ENCODE measurements around the gene ARHGAP33. TPM values are rescaled to one million over a fixed set of nuclear protein-coding genes. Genes with fewer than 3 reads are reported as not detected.

ARHGAP33 gene
- total RNA-seq, 1 donor from 2014 or later = 8.8 TPM

DNA sequence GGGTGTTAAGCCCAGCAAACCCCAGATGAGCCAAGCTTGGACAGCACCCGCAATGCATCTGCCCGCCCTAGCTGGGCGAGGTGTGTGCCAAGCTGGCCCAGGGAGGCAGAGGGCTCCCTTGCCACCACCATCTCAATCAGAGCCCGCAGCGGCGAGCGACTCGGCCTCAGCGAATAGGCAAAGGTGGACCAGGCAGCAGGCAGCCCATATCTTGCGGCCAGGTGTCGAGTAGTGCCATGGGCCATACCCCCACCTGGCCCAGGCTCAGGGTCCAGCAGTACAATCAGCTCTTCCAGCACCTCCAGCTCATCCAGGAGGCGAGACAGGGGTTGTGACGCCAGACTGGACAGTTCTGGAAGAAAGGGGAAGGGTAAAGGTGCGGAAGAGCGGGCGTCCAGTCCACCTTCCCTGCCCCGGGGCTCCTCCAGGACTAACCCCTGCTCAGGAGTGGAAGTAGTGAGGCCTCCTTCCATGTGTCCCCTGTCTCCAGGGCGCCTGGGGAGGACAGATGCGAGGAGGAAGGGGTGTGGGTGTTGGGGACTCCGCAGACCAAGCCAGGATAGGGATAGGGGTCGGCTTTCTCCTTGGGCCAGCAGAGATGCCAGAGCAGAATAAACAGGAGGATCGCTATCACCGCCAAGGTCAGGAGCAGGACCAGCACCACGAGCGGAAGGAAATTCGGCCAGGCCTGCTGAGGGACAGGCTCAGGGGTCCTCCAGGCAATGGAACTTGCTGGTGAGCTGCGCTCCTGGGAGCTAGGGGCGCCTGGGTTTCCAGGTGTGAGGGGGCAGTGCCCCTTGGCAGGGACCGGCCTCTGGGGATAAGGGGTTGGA lies 35.9 kb upstream of the ARHGAP33 start:
- intact Hi-C loops (cut with DNase I) = loop anchor here (2.0 kb wide), 1 partner anchor 23 kb away; no protein-coding TSS in a partner anchor
- no peak for DNase-seq (ENCODE audit: low spot score)

DNA sequence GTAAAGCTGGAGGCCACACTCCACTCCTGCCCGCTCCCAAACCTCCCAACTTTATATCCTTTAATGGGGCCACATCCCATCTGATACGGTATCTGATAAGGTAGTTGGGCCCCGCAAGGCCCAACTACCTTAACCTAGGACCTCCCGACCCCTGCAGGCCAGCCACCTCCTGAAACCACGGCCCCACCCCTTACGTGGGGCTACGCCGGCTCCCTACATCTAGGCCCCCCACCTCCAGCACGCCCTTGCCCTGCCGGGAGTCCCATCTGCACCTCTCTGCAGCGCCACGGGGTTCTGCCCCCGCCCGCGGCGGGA lies 35.3 kb upstream of the ARHGAP33 start:
- intact Hi-C loops (cut with DNase I) = loop anchor here (2.0 kb wide), 1 partner anchor 23 kb away; no protein-coding TSS in a partner anchor
- DNase-seq (ENCODE audit: low spot score) = no peak

DNA sequence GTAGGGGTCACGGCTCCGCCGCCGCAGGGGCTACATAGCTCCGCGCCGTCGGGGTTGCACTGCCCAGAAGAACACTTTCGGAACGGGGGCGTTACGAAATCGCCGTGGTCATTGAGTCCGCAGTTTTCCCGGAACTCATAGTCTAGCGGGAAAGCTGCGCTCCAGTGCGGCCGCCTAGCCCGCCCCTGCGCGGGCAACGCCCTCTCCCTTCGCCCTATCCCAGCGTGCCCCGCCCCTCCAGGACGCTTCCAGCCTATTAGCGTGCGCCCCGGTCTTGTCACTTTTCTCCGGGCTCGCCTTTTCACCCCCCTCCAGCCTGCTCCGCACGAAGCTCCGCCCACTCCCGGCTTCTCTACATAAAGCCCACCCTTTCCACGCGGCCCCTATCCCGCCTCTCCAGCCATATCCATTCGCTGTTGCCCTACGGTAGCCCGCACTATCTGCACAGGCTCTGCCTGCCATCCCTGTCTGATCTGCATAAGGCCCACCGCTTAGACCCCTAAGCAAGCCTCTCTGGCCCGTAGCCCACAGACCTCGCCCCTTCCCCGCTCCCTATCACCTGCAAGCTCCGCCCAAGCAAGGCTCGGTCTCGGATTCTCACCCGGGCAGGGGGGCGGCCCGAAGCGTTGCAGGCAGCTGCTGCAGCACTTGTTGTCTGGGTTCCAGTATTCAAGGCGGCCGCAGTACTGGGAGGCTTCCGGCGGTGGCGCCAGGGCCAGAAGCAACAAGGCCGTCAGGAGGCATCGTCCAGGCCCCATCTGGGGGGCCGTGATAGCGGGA lies 34.8 kb upstream of the ARHGAP33 start:
- intact Hi-C loops (cut with DNase I) = loop anchor here (2.0 kb wide), 1 partner anchor 24 kb away; no protein-coding TSS in a partner anchor
- DNase-seq (ENCODE audit: low spot score) = peak; percentile 99

DNA sequence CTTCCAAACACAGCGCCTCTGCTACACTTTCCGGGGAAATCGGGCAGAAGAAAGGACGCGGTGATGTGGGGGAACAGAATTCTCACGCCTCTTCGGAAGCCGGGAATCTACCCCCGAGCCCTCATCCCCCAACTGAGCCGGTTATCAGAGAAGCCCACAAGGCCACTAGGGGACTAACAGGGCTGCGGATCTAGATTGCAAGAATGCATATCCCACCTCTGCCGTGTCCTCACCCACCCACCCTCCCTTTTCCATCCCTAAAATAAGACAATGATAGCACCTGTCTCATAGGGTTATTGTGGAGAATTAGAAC lies 34.2 kb upstream of the ARHGAP33 start:
- DNase-seq (ENCODE audit: low spot score) = no peak
- intact Hi-C loops (cut with DNase I) = loop anchor here (2.0 kb wide), 1 partner anchor 24 kb away; no protein-coding TSS in a partner anchor

- intact Hi-C loops (cut with DNase I) = no loop called here
- no peak for DNase-seq (ENCODE audit: low spot score)
Observed at GRCh38 chr19:35742121-35742724, 33.1 kb upstream of the ARHGAP33 start, which contains the start of gene IGFLR1. TSS of gene IGFLR1 (minus strand) at chr19:35742452. CDS start at chr19:35741180, 1,272 bp downstream.

GRCh38 chr19:35743640-35744429 lies 31.5 kb upstream of the ARHGAP33 start:
- intact Hi-C loops (cut with DNase I) = loop anchor here (2.0 kb wide), 1 partner anchor 187 kb away; no protein-coding TSS in a partner anchor
- no peak for DNase-seq (ENCODE audit: low spot score)

- peak; percentile 98 for DNase-seq (ENCODE audit: low spot score)
- intact Hi-C loops (cut with DNase I) = loop anchor here (2.0 kb wide), 1 partner anchor 186 kb away; no protein-coding TSS in a partner anchor
Observed at GRCh38 chr19:35744430-35745327, 30.7 kb upstream of the ARHGAP33 start.

DNA sequence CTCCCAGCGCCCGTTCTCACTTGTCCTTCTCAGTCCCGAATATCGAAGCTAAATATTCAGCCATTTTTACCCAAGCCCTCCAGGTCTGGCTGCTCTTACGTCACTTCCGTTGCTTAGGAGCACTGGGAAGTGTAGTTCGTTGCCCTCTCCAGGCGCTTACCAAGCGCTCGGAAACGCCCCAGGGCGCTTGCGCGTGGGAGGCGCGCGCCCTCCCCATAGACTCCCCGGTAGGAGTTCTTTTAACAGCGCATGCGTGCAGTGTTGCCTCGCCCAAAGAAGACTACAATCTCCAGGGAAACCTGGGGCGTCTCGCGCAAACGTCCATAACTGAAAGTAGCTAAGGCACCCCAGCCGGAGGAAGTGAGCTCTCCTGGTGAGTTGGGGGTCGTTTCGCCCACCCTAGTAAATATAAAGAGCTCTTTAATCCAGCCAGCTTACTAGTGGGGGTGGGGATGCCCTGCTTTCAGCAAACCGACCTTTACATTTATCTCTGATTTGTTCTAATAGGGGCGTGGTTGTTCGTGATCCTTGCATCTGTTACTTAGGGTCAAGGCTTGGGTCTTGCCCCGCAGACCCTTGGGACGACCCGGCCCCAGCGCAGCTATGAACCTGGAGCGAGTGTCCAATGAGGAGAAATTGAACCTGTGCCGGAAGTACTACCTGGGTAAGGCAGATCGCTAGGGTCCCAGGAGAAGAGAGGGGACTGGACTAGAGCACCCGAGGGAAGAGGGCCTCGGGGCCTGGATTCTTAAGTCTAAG lies 29.9 kb upstream of the ARHGAP33 start, which contains the start of the genes PSENEN and U2AF1L4:
Gene PSENEN, plus strand, starts transcription at position 324 of the 759 bp plus-strand sequence. Its CDS starts 280 bp downstream, at position 604.
Gene U2AF1L4, minus strand, starts transcription at position 91 of the 759 bp plus-strand sequence. Its CDS starts 27 bp downstream, at position 64.
- peak; percentile 98 for DNase-seq (ENCODE audit: low spot score)
- intact Hi-C loops (cut with DNase I) = loop anchor here (2.0 kb wide), 1 partner anchor 185 kb away; no protein-coding TSS in a partner anchor

DNA sequence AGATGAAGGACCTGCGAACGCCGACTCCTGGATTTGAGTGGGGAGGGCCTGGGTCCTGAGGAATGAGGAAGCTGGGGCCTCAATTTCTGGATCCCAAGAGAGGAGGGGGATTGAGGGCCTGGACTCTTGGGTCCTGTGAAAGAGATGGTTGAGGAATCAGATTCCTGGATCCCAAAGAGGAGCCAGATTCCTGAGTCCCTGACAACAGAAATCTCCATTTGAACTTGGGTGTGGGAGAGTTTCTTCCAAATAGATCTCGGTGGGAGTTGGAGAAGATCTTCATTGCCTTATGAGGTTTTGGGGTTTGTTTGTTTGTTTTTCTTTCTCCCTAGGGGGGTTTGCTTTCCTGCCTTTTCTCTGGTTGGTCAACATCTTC lies 29.3 kb upstream of the ARHGAP33 start:
- DNase-seq (ENCODE audit: low spot score) = no peak
- intact Hi-C loops (cut with DNase I) = no loop called here

DNA sequence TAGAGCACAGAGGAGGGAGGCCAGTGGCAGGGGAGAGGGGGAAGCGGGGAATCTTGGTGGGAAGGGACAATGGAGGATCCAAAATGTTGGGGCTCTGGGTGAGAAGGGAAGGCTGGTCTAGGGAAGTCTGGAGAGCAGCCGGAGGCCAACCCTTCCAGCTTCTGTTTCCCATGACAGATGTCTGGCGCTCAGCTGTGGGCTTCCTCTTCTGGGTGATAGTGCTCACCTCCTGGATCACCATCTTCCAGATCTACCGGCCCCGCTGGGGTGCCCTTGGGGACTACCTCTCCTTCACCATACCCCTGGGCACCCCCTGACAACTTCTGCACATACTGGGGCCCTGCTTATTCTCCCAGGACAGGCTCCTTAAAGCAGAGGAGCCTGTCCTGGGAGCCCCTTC lies 28.8 kb upstream of the ARHGAP33 start:
- no peak for DNase-seq (ENCODE audit: low spot score)
- intact Hi-C loops (cut with DNase I) = no loop called here

- peak; percentile 99 for DNase-seq (ENCODE audit: low spot score)
Observed at GRCh38 chr19:35748106-35749020, 27.0 kb upstream of the ARHGAP33 start, which contains the start of gene LIN37. TSS of gene LIN37 (plus strand) at chr19:35748576. CDS start at chr19:35748725, 149 bp downstream.

DNA sequence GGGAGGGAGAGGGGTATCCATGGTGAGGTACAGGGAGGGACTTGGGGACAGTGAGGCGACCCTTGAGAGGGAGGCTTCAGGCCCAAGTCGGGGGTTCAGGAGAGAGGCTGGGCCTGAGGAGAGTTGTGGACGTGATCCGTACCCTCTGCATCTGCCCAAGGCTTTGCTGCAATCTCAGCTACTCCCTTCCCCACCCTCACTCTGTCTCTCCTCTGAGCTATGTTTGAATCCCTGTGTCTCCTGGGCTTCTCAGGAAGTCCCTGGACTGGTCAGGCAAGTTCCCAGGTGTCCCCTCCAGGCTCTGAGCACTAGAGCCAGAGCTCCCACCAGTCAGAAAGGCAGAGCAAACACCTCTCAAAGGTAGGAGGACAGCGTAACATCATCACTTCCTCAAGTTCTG lies 25.2 kb upstream of the ARHGAP33 start:
- DNase-seq (ENCODE audit: low spot score) = peak; percentile 55
- intact Hi-C loops (cut with DNase I) = no loop called here

More at GRCh38 chr19:35748106-35749020, 27.0 kb upstream of the ARHGAP33 start, which contains the start of gene LIN37:
- intact Hi-C loops (cut with DNase I) = no loop called here

DNA sequence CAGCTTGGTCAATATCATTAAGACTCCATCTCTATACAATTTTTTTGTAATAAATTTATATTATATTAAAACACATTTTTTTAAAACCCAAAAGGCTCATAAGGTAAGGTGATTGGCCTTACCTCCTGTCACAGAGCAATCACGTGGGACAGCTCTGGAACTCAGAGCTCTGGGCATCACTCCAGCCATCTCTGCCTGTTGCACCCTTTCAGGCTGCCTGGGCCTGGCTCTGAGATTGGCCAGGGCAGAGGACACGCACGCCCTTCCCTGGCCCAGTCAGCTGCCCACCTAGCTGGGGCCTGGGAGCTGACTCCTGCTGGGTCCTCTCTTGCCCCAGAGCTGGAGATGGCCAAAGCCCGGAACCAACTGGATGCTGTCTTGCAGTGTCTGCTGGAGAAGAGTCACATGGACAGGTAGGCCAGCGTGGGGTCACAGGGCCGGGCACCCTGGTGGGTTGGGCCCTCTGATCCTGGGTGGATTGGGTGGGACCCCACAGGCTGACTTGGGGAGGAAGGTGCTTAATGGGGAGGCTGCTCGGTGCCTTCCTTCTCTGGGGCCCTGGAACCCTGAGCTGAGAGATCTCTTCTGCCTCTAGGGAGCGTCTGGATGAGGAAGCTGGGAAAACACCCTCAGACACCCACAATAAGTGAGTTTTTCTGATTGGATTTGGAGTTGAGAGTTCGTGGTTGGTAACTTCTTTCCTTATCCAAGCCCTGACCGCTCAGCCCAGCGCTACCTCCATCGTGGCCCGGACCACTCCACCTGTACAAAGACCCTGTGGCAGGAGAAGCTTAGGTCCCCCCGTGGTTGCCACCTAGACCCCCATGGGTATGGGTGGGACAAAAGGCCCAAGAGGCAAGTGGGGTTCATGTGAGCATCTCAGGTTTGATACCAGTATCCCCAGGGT lies 23.3 kb upstream of the ARHGAP33 start:
- intact Hi-C loops (cut with DNase I) = no loop called here

GRCh38 chr19:35752746-35753350 lies 22.5 kb upstream of the ARHGAP33 start:
- intact Hi-C loops (cut with DNase I) = no loop called here

More for the DNA sequence above, 23.3 kb upstream of the ARHGAP33 start:
- peak; percentile 75 for DNase-seq (ENCODE audit: low spot score)

More at GRCh38 chr19:35752746-35753350, 22.5 kb upstream of the ARHGAP33 start:
- peak; percentile 41 for DNase-seq (ENCODE audit: low spot score)
